HepG2 (cell line): ENCODE data around the gene BCAN. TPM values are rescaled to one million over a fixed set of nuclear protein-coding genes. Genes with fewer than 3 reads are reported as not detected.
A peak's percentile ranks its signal among the peaks of the same experiment; 100 is the strongest.

Source experiments
- ATAC-seq: fragments of 200-7000 bp; cut with Tn5 transposase; 3 replicates; pipeline ENCODE4 v1.9.1; 2020; ENCODE audit warnings: mild to moderate bottlenecking, moderate library complexity
- BruUV-seq: library from RNA; stranded (reverse); fragments of 400-500 nt; replicated peaks from 2 replicates; lab custom pipeline; 2021; lab: Mats Ljungman, UMichigan
- CTCF ChIA-PET: fragments of 300-600 bp; formaldehyde crosslinking; extraction: SDS; loops from one replicate; lab custom pipeline; 2021; ENCODE audit warnings: low total read pairs, inconsistent platforms, low intra/inter-chr PET ratio; lab: Yijun Ruan, JAX
- POLR2A ChIA-PET: fragments of 350-600 bp; sonication (Branson Sonifier 250); formaldehyde crosslinking; loops from one replicate; lab custom pipeline; 2020; ENCODE audit warnings: antibody characterized with exemption, inconsistent platforms; lab: Yijun Ruan, JAX
- DNase-seq: peaks from one replicate; pipeline ENCODE4 v3.0.0-alpha.2; 2015; ENCODE audit warnings: low spot score
- FAIRE-seq: peaks from 3 replicates; lab custom pipeline; 2011; peaks lifted over from hg19 to GRCh38; lab: Jason Lieb, UNC
- H2AFZ ChIP-seq: one replicate; pipeline ENCODE4 v1.6.1; 2011; ENCODE audit warnings: low read length, inconsistent platforms
- H3K27ac ChIP-seq: fragments of 300-600 bp; 3 replicates; pipeline ENCODE4 v1.8.0; 2011; ENCODE audit warnings: mixed run types, mild to moderate bottlenecking, mixed read lengths, low read length, inconsistent platforms; ENCODE audit not compliant: insufficient read depth; ENCODE audit errors: extremely low read length
- H3K27me3 ChIP-seq, 2 experiments: fragments of 200-600 bp in 1 of 2; 2 replicates in 1 of 2; 3 replicates in 1 of 2; pipeline versions ENCODE4 v1.6.0 to v1.8.0; 2011; ENCODE audit warnings: low read length in 2 of 2, mild to moderate bottlenecking in 2 of 2, moderate library complexity in 2 of 2, inconsistent platforms in 1 of 2; ENCODE audit not compliant: insufficient read depth in 2 of 2, control insufficient read depth in 1 of 2
- H3K36me3 ChIP-seq, 2 experiments: fragments of 200-600 bp in 1 of 2; replicated peaks in 1 of 2; 2 replicates in 1 of 2; 3 replicates in 1 of 2; pipeline versions ENCODE4 v1.5.1 to v1.8.0; 2011; ENCODE audit warnings: low read length in 2 of 2, inconsistent platforms in 1 of 2; ENCODE audit not compliant: insufficient read depth in 2 of 2, control insufficient read depth in 1 of 2
- H3K4me1 ChIP-seq: 2 replicates; pipeline ENCODE4 v1.5.1; 2012; ENCODE audit warnings: low read length, inconsistent platforms; ENCODE audit not compliant: insufficient read depth
- H3K4me2 ChIP-seq: 2 replicates; pipeline ENCODE4 v1.6.0; 2011; ENCODE audit warnings: low read depth, low read length, inconsistent platforms
- H3K4me3 ChIP-seq, 3 experiments: fragments of 200-600 bp in 1 of 3; sonication (generic), shearing (Covaris generic) in 1 of 3; replicated peaks in 1 of 3; 2 replicates each; pipeline ENCODE4 v1.5.1; 2011 to 2016; ENCODE audit warnings: low read length in 3 of 3, inconsistent platforms in 2 of 3, low read depth in 2 of 3, mild to moderate bottlenecking in 2 of 3, control low read depth in 1 of 3, mixed read lengths in 1 of 3; ENCODE audit not compliant: insufficient read depth in 1 of 3
- H3K79me2 ChIP-seq: one replicate; pipeline ENCODE4 v1.6.1; 2011; ENCODE audit warnings: low read length, inconsistent platforms; ENCODE audit not compliant: insufficient read depth
- H3K9ac ChIP-seq: 2 replicates; pipeline ENCODE4 v1.6.0; 2011; ENCODE audit warnings: mild to moderate bottlenecking, low read depth, low read length, inconsistent platforms; ENCODE audit not compliant: insufficient read depth
- H3K9me3 ChIP-seq: 2 replicates; pipeline ENCODE4 v1.5.1; 2012; ENCODE audit warnings: mild to moderate bottlenecking, low read length
- H4K20me1 ChIP-seq: 2 replicates; pipeline ENCODE4 v1.6.0; 2011; ENCODE audit warnings: inconsistent platforms, mild to moderate bottlenecking, low read length, moderate library complexity; ENCODE audit not compliant: insufficient read depth
- BCLAF1 ChIP-seq: fragments of 450-650 bp; IDR thresholded peaks from 2 replicates; pipeline ENCODE4 v1.6.1; 2017; ENCODE audit warnings: mild to moderate bottlenecking
- DPF2 ChIP-seq: sonication (generic); formaldehyde crosslinking; IDR thresholded peaks from 2 replicates; pipeline ENCODE4 v1.4.0; 2020; ENCODE audit warnings: mild to moderate bottlenecking, low read depth, missing genetic modification reagents, borderline replicate concordance
- ELF3 ChIP-seq: IDR thresholded peaks from 2 replicates; pipeline ENCODE4 v1.6.1; 2016; ENCODE audit warnings: missing genetic modification reagents, missing compliant biosample characterization
- HNF1A ChIP-seq, 2 experiments: sonication (generic) in 1 of 2; formaldehyde crosslinking in 1 of 2; IDR thresholded peaks; 2 replicates each; pipeline versions ENCODE4 v1.4.0 to v1.6.1; 2016 to 2020; ENCODE audit warnings: borderline replicate concordance in 1 of 2, low read depth in 1 of 2, mild to moderate bottlenecking in 1 of 2, missing genetic modification reagents in 1 of 2
- KDM6A ChIP-seq: IDR thresholded peaks from 2 replicates; pipeline ENCODE4 v1.6.1; 2016; ENCODE audit warnings: low read depth
- MZF1 ChIP-seq: sonication (generic); formaldehyde crosslinking; IDR thresholded peaks from 2 replicates; pipeline ENCODE4 v1.8.1; 2023; ENCODE audit warnings: mild to moderate bottlenecking, missing genetic modification reagents, borderline replicate concordance
- SOX13 ChIP-seq, 3 experiments: fragments of 450-650 bp in 1 of 3; sonication (generic) in 1 of 3; formaldehyde crosslinking in 1 of 3; IDR thresholded peaks in 2 of 3; conservative IDR thresholded peaks in 1 of 3; 2 replicates each; pipeline versions ENCODE4 v1.5.0 to v1.6.1; 2016 to 2020; ENCODE audit warnings: antibody characterized with exemption in 1 of 3, mild to moderate bottlenecking in 1 of 3, missing compliant biosample characterization in 1 of 3, missing genetic modification reagents in 1 of 3, moderate library complexity in 1 of 3
- SP140L ChIP-seq: sonication (generic); formaldehyde crosslinking; IDR thresholded peaks from 2 replicates; pipeline ENCODE4 v1.4.0; 2020; ENCODE audit warnings: missing genetic modification reagents, borderline replicate concordance
- ZNF775 ChIP-seq: sonication (generic); formaldehyde crosslinking; IDR thresholded peaks from 2 replicates; pipeline ENCODE4 v1.4.0; 2020; ENCODE audit warnings: missing genetic modification reagents, mild to moderate bottlenecking, moderate library complexity, borderline replicate concordance
- ZXDC ChIP-seq: sonication (generic); formaldehyde crosslinking; IDR thresholded peaks from 2 replicates; pipeline ENCODE4 v1.5.0; 2020; ENCODE audit warnings: mild to moderate bottlenecking, missing genetic modification reagents
- WGBS: methylation state at CpG from one replicate; pipeline ENCODE4 v1.1.6; 2017; ENCODE audit warnings: low lambda C conversion rate; 5-methylcytosine and 5-hydroxymethylcytosine counted together
- in situ Hi-C: cut with HindIII; loops from 2 replicates; pipeline ENCODE4 v1.10.0; 2017; ENCODE audit warnings: low pct_unique_long_range_greater_than_20kb; ENCODE audit not compliant: extremely low pct_ligation_motif_present
- intact Hi-C: fragments of 100-400 bp; cut with micrococcal nuclease; formaldehyde crosslinking; loops from one replicate; pipeline ENCODE4 v1.10.0; 2022; ENCODE audit not compliant: unreplicated experiment
- polyA plus RNA-seq, 8 experiments: library from polyadenylated mRNA; depleted of rRNA in 3 of 8; stranded (reverse) in 7 of 8; unstranded in 1 of 8; fragments of >200 nt; fragmentation: Illumina TruSeq in 4 of 8; extraction: Trizol in 4 of 8; gene quantifications; 2 replicates each; pipeline versions ENCODE4 v1.2.1 to v1.2.3, GENCODE V29; 2011 to 2016; ENCODE audit warnings: low read depth in 4 of 8, missing spikeins in 1 of 8, mixed read lengths in 1 of 8; ENCODE audit not compliant: insufficient read depth in 1 of 8
- total RNA-seq, 5 experiments: library from RNA; depleted of rRNA; stranded (reverse); fragments of >200 nt; fragmentation: Illumina TruSeq; extraction: Trizol; gene quantifications; 2 replicates each; pipeline ENCODE4 v1.2.3, GENCODE V29; 2016; ENCODE audit warnings: low read depth in 1 of 5

The BCAN gene
- total and polyA plus RNA-seq, 2 of the 13 experiments (the other 11 are each of a cell fraction or from before 2014, with no cell fraction given), result not detected

- in situ Hi-C loops, result loop anchor here (5.0 kb wide), 1 partner anchor 38 kb away; the partner anchor contains the start of genes ISG20L2 and METTL25B
- H3K4me3 ChIP-seq, result peak overlapping the region; percentile 41 to 65 (median 43); a peak in 5 of 6 replicates
- no TSS peak for BruUV-seq
- 0 out of 2 replicates have a peak, but pooled peaks have one; percentile 35 for TF ChIP-seq ELF3 (CRISPR knock-in tag)
- TF ChIP-seq BCLAF1, result no peak
- TF ChIP-seq SOX13 (IDR thresholded peaks at IDR 0.05), result no peak
- TF ChIP-seq SOX13 (CRISPR knock-in tag; conservative IDR thresholded peaks at IDR 0.05 in 1 of 2, IDR thresholded peaks at IDR 0.05 in 1 of 2), result peak in 1 of 2 experiments; percentile 28; a peak in 1 of 4 replicates
- TF ChIP-seq ZXDC (CRISPR knock-in tag), result no peak
- TF ChIP-seq HNF1A (IDR thresholded peaks at IDR 0.05; ENCODE audit: low read depth), result no peak
- no peak for TF ChIP-seq HNF1A (CRISPR knock-in tag; IDR thresholded peaks at IDR 0.05; ENCODE audit: borderline replicate concordance)
- no peak for TF ChIP-seq KDM6A
- no peak for TF ChIP-seq ZNF775 (CRISPR knock-in tag)
- no peak for TF ChIP-seq DPF2
- no peak for TF ChIP-seq SP140L (CRISPR knock-in tag)
- no peak for TF ChIP-seq MZF1
Measured at GRCh38 chr1:156689035-156689952, 47.4 kb downstream of the BCAN start.

More at GRCh38 chr1:156689035-156689952, 47.4 kb downstream of the BCAN start:
- under 1% methylated on average over 22 of the region's 23 CpGs for WGBS
- Histone ChIP-seq H2AFZ (peak overlapping the region; percentile 75), H3K4me1 (peaks cover 40% of the 10 kb centered on the region), H3K27ac (no peak overlapping the region), H4K20me1 (no peaks in the 10 kb centered on the region), H3K9ac (peak overlapping the region; percentile 18; the same call in 1 of the 2 replicates), H3K9me3 (no peaks in the 10 kb centered on the region), H3K36me3 (no peaks in the 10 kb centered on the region), H3K79me2 (no peaks in the 10 kb centered on the region), H3K27me3 (peaks cover 18 to 49% of the 10 kb centered on the region in 2 experiments; a peak in 4 of 5 replicates), H3K4me2 (peak overlapping the region; percentile 98)
- ChIA-PET POLR2A (interaction anchor here (1.0 to 2.5 kb wide), 8 partner anchors 12 to 171 kb away, joined by 3 to 22 read pairs (median 8); partner anchors contain the start of genes ISG20L2, METTL25B, NES and NTRK1), CTCF (interaction anchor here (0.7 to 4.7 kb wide), 9 partner anchors 11 to 200 kb away, joined by 3 to 119 read pairs (median 6); partner anchors contain the start of genes CRABP2, ISG20L2 and METTL25B)
- DNase-seq (peak; percentile 75), ATAC-seq (peak; percentile 93), FAIRE-seq (peak; percentile 91)
- intact Hi-C loops, result loop anchor here (1.0 kb wide), 3 partner anchors 17 to 201 kb away; no protein-coding TSS in a partner anchor
